ENCODE data around the gene TMEM171.

TMEM171 gene, protein sequence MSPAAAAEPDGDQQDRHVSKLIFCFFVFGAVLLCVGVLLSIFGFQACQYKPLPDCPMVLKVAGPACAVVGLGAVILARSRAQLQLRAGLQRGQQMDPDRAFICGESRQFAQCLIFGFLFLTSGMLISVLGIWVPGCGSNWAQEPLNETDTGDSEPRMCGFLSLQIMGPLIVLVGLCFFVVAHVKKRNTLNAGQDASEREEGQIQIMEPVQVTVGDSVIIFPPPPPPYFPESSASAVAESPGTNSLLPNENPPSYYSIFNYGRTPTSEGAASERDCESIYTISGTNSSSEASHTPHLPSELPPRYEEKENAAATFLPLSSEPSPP

DNA sequence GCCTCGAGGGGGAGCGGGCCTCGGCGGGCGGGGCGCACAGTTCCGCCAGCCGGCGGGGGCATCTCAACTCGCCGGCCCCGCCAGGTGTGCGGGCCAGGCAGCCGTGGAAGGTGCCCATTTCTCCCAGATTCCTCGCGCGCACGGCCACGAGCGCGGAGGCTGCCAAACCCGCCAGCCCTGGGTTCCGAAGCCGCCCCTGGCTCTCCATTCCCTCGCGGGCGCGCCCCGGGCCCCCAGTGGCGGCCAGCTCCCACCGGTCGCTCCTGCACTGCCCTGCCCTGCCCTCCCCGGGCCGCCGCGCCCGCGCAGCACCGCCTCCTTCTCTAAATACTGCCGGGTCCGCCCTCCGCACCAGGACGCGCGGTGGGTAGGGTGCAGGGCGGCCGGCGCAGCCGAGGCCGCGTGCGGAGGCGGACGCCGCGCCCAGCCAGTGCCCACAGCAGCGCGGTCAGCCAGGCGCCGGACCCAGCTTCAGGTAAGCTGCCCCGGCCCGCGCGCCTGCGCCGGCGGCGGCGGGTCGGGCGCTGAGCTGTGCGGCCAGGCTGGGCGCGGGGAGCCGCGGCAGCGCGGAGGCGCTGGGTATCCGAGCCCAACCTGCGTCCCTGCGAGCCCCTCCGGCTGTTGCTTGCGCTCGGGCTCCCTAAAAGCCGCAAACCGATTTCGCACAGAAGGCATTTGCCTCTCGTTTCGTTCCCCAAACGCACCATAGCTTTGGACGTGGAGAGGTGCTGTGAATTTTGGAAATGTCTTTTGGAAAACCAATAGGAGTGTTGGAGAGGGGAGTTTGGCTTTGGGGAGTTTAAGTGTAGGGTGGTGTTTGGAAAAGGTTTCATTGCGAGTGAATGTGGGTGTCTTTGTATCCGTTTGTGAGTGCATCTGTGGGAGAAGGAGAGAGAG lies at the start of gene TMEM171:
TSS of gene TMEM171 (plus strand) at position 354 of the 897 bp plus-strand sequence. CDS start 2,799 bp downstream, outside the sequence.
- DNase-seq: no peak

DNA sequence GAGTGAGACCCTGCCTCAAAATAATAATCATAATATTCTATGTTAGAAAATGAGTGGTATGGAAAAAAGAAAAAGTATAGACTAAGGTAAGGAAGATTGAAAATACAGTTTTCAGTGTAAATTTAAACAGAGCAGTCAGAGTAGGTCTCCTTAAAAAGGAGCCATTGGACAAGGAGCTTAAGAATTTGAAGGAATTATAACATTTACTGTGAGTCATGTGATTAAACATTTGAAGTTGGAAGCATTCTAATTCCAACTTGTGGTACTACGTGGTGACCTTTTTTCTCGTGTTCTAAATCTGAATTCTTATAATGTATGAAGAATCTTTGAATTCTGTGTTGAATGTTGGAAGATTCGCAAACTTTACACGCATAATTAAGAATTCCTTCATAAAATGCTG lies 39.3 kb upstream of the TMEM171 start:
- DNase-seq: no peak

GRCh38 chr5:73088026-73088425 lies 32.3 kb upstream of the TMEM171 start:
- DNase-seq: no peak

DNA sequence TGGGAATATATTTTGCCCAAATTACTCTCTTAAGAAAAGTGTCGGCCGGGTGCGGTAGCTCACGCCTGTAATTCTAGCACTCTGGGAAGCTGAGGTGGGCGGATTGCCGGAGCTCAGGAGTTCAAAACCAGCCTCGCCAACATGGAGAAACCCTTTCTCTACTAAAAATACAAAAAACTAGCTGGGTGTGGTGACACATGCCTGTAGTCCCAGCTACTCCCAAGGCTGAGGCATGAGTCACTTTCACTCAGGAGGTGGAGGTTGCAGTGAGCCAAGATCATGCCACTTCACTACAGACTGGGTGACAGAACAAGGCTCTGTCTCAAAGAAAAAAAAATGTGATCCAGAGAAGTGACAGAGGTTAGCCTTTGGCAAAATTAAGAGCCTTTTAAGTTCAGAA lies 26.4 kb upstream of the TMEM171 start:
- DNase-seq: no peak

- no peak for DNase-seq
Observed at GRCh38 chr5:73094415-73094814, 26.0 kb upstream of the TMEM171 start.

DNA sequence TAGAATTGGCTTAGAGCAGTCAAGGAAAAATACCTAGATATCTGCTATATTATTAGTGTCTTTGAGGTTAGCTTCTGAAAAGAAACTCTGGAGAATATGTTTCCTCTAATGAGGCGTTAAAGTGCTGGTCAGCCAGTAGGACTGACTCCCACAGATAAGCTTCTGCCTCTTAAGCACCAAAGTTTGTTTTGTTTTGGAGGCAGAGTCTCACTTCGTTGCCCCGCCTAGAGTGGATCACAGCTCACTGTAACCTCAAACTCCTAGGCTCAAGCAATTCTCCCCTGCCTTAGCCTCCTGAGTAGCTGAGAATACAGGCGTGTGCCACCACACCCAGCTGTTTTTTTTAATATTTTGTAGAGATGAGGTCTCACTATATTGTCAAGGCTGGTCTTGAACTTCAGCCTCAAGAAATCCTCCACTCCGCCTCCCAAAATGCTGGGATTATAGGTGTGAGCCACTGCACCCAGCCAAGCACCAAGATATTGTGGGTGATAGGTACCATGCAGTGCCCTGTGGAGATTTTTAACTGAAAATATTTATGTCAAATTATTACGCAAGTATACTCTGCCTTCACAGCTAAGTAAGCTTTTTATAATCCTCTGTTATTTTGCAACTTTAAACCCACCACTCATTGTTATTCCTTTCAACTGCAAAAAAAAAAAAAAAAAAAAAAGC lies 24.7 kb upstream of the TMEM171 start:
- no peak for DNase-seq

- no peak for DNase-seq
Observed at GRCh38 chr5:73096239-73096575, 24.2 kb upstream of the TMEM171 start.

- DNase-seq: no peak
Observed at GRCh38 chr5:73097740-73098139, 22.6 kb upstream of the TMEM171 start.

DNA sequence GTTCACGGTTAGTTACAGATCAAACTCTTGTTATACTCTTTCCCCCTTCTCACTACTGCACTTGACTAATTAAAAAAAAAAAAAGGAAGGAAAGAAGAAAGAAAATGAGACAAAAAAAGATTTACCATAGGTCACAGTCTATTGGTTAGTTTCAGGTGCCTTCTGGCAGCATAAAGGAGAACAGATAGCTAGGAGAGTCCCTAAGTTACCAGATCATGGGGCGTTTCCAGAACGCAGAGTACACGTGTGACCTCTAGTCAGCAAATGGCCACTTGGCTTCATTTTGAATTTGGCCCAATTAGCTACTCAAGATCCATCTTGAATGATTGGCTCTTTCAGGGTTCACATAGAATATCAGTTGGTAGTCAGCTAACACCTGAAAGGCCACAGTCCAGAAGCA lies 20.3 kb upstream of the TMEM171 start:
- no peak for DNase-seq

DNA sequence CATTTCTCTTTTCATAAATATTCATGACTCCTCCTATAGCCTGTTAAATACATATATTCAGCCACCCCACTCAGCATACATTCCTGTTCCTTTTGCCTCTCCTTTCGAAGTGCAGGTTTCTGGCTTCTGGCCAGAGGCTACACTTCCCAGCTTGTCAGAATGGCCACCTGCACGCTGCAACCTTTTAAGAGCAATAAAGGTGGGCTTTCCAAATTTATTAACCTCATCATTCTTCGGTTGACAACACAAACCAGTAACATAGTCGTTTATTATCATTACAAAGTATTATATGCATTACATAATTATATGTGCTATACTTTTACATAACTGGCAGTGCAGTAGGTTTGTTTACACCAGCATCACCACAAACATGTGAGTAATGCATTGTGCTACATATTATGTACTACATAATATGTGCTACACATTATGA lies 16.5 kb upstream of the TMEM171 start:
- no peak for DNase-seq

GRCh38 chr5:73104326-73104725 lies 16.0 kb upstream of the TMEM171 start:
- DNase-seq: no peak

GRCh38 chr5:73106335-73106734 lies 14.0 kb upstream of the TMEM171 start:
- DNase-seq: no peak

- no peak for DNase-seq
Observed at GRCh38 chr5:73110190-73110589, 10.2 kb upstream of the TMEM171 start.

DNA sequence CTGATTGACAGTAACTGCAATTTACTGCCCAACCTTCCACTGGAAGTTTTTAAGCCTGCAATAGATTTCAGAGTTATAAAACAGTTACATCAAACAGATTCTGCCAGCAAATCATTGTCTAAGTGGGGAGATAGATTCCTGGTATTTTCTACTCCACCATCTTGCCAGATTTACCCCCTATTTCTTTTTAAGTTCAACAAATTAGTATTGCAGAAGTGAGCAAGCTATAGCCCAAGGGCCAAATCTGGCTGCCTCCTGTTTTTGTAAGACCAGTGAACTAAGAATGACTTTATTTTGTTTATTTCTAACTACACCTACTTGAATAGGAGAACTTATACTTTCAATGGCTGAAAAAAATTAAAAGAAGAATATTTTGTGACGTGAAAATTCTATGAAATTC lies 8.8 kb upstream of the TMEM171 start:
- no peak for DNase-seq

DNA sequence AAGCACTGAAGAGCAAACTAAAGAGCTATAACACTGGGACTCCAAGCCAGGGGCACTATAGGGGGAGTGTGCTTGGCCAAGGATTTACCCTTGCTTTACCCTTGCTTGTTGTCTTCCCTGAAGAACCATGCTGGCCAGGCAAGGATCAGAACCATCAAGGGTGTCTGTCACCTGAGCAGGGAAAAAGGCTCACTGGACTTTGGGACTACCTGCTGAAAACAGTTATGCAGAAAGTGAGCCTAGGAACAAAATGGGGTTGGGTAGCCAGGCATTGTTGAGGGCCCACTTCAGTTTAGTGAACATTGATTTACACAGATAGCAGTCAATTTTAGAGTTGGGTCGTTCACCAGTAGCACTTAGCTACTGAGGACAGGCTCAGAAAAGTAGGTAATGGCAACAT lies 8.0 kb upstream of the TMEM171 start:
- DNase-seq: no peak

DNA sequence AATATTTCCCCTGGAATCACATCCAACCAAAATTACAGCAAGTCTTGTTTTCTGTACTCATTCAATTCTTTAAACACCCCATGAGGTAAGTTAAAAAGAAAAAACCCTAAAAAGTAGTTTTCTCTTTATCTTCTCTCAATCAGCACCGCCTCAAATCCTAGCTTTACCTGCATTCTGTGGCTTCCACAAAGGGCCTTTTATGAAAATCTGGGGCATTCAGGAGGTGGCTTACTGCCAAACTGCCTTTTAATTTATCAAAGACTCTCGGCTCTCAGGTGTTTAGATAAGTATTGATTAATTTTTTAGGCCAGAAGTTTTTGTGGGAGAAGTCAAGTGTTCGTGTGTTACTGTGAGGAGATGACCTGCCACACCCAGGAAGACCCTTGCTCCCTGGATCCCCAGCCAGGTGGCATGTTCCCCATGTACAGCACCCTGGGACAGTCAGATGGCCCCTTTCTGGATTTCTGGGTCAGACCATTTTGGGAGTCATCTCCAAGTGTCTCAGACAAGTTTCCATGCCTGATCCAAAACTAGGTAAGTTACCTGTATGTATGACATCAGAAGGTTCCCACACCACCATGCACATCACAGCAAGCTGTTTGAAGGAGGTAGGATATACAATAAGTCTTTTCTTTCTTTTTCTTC lies 6.2 kb upstream of the TMEM171 start:
- no peak for DNase-seq

DNA sequence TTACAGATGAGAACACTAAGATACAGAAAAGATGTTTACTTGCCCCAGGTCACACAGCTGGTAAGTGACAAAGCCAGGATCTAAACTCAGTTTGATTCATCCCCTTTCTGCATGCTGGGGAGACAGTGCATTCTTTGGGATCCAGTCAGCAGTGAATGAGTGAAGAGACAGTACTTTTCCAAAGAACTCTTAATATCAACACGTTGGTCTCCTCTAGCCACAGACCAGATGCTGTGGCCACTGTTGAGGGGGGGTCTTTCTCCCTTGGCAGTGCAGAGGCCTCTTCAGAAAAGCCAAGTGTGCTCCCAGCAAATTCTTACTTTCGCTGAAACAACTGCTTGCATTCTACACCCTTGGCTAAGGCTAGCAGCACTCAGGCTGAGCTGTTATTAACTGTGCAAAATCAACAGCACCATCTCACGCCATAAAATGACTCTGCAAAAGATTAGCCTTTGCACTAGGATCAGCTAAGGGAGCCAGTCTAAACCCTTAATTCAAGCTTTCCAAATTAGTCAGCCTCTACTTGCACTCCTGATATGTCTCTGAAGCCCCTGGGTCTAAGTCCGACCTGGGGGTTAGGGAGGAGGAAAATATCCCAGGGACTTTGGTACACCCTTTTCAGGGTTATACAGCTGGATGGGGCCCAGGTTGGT lies 4.8 kb upstream of the TMEM171 start:
- DNase-seq: no peak

- DNase-seq: no peak
Observed at GRCh38 chr5:73116506-73116905, 3.9 kb upstream of the TMEM171 start.

DNA sequence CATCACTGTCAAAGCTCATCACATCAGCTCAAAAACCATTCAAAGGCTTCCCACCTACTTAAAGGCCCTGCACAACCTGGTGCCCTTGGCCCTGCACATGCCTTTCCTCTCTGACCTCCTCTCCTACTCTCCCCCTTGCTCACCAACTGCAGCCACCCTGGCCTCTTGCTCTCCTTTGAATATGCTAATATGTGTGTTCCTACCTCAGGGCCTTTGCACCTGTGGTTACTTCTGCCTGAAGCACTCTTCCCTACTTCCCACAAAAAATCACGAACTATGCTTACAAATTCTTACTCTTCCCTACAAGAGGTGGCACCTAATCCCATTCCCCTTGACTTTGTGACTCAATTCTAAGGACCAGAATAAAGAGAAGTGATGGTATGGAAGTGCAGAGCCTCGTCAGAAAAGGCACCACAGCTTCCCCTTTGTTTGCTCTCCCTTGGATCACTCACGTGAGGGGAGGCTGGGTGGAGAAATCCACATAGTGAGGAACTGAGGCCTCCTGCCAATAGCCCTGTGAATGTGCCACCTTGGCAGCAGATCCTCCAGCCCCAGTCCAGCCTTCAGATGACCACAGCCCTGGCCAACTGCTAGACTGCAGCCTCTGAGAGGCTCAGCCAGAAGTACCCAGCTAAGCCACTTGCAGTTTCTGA lies 3.2 kb upstream of the TMEM171 start:
- no peak for DNase-seq

DNA sequence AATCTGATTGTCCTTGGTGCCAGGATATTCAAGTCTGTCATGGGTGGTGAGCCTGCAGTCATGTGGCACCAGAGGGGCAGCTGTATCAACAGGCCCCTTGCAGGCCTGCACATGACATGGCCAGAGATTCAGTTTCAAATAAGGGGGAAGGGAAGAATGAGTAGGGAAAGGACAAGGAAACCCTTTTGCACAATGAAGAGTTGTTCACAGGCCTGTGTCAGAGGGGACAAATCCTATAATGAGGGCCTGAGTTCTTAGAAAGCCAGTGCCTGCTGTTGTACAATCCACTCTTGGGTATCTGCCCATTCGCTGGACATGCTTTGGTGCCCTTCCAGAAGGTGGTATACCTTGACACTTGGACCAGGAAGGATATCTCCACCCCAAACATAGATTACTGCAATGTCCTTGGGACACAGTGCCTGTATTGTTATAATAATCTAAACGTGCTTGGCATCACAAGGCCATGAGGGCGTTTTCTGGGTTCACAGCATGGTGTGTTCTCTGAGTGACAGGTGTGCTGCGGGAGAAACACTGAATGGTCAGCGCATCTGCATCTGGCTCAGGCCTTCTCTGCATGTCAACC lies 1.9 kb upstream of the TMEM171 start:
- DNase-seq: no peak

- DNase-seq: no peak
Observed at GRCh38 chr5:73119451-73120157, 771 bp upstream of the TMEM171 start.
